ENCODE measurements around the gene C5orf63. TPM values are rescaled to one million over a fixed set of nuclear protein-coding genes. Genes with fewer than 3 reads are reported as not detected.
"Not testable (repeated sequence)": the region's sequence is repeated elsewhere in the genome, so short reads cannot be mapped to it uniquely, and the experiment has no call there.

Gene C5orf63
- total and polyA plus RNA-seq, 2 of the 13 experiments (the other 11 are each of a cell fraction or from before 2014, with no cell fraction given): 7.9 to 8.8 TPM

- H4K20me1 ChIP-seq (ENCODE audit: insufficient read depth, low read length); ATAC-seq; H3K27me3 ChIP-seq (ENCODE audit: control insufficient read depth in 1 of 2, insufficient read depth in 2 of 2, low read length in 2 of 2); in situ Hi-C loops (cut with HindIII; ENCODE audit: extremely low pct_ligation_motif_present, low pct_unique_long_range_greater_than_20kb); H3K79me2 ChIP-seq (ENCODE audit: insufficient read depth, low read length); H3K9ac ChIP-seq (ENCODE audit: insufficient read depth, low read depth, low read length); H3K4me2 ChIP-seq (ENCODE audit: low read depth, low read length); H3K27ac ChIP-seq (ENCODE audit: extremely low read length, insufficient read depth, low read length); DNase-seq (ENCODE audit: low spot score); H2AFZ ChIP-seq (ENCODE audit: low read length); FAIRE-seq; CTCF ChIA-PET (ENCODE audit: low intra/inter-chr PET ratio, low total read pairs); H3K9me3 ChIP-seq (ENCODE audit: low read length); H3K36me3 ChIP-seq (replicated peaks in 1 of 2; ENCODE audit: control insufficient read depth in 1 of 2, insufficient read depth in 2 of 2, low read length in 2 of 2); H3K4me3 ChIP-seq (replicated peaks in 1 of 3; ENCODE audit: insufficient read depth in 1 of 3, low read depth in 2 of 3, low read length in 3 of 3); BruUV-seq (replicated peaks); POLR2A ChIA-PET: not testable (repeated sequence)
- intact Hi-C loops (cut with micrococcal nuclease; ENCODE audit: unreplicated experiment): loop anchor here (10.0 kb wide), 1 partner anchor 659 kb away; no protein-coding TSS in a partner anchor
- 97% methylated on average over 7 of the region's 7 CpGs for WGBS (ENCODE audit: low lambda C conversion rate)
- peaks cover 50% of the 10 kb centered on the region for H3K4me1 ChIP-seq (ENCODE audit: insufficient read depth, low read length)
These were observed 49.6 kb downstream of the C5orf63 start for GRCh38 chr5:127023552-127024191.

- peak overlapping the region; percentile 51 for H3K27ac ChIP-seq (ENCODE audit: extremely low read length, insufficient read depth, low read length)
- in situ Hi-C loops (cut with HindIII; ENCODE audit: extremely low pct_ligation_motif_present, low pct_unique_long_range_greater_than_20kb): no loop called here
- H3K36me3 ChIP-seq (replicated peaks in 1 of 2; ENCODE audit: control insufficient read depth in 1 of 2, insufficient read depth in 2 of 2, low read length in 2 of 2): no peaks in the 10 kb centered on the region
- H3K4me1 ChIP-seq (ENCODE audit: insufficient read depth, low read length): peaks cover 42% of the 10 kb centered on the region
- no peak overlapping the region for H2AFZ ChIP-seq (ENCODE audit: low read length)
- no peak overlapping the region for H3K4me3 ChIP-seq (replicated peaks in 1 of 3; ENCODE audit: insufficient read depth in 1 of 3, low read depth in 2 of 3, low read length in 3 of 3)
- POLR2A ChIA-PET: no interaction called here
- intact Hi-C loops (cut with micrococcal nuclease; ENCODE audit: unreplicated experiment): loop anchor here (10.0 kb wide), 1 partner anchor 658 kb away; no protein-coding TSS in a partner anchor
- no peaks in the 10 kb centered on the region for H4K20me1 ChIP-seq (ENCODE audit: insufficient read depth, low read length)
- CTCF ChIA-PET (ENCODE audit: low intra/inter-chr PET ratio, low total read pairs): no interaction called here
- no peak overlapping the region for H3K9ac ChIP-seq (ENCODE audit: insufficient read depth, low read depth, low read length)
- peak overlapping the region; percentile 31 for H3K4me2 ChIP-seq (ENCODE audit: low read depth, low read length)
- peaks cover 3% of the 10 kb centered on the region for H3K79me2 ChIP-seq (ENCODE audit: insufficient read depth, low read length)
- no TSS peak for BruUV-seq (replicated peaks)
- ATAC-seq (peak; percentile 99), DNase-seq (ENCODE audit: low spot score) (peak; percentile 84), FAIRE-seq (peak; percentile 51)
- H3K27me3 ChIP-seq (ENCODE audit: control insufficient read depth in 1 of 2, insufficient read depth in 2 of 2, low read length in 2 of 2): no peaks in the 10 kb centered on the region
- no peaks in the 10 kb centered on the region for H3K9me3 ChIP-seq (ENCODE audit: low read length)
- 2% methylated on average over 3 of the region's 3 CpGs for WGBS (ENCODE audit: low lambda C conversion rate)
- TF ChIP-seq FOXK1 (CRISPR knock-in tag; IDR thresholded peaks at IDR 0.05; ENCODE audit: borderline replicate concordance, low read depth) (peak; percentile 81; the same call in 1 of the 2 replicates), GMEB2 (CRISPR knock-in tag; IDR thresholded peaks at IDR 0.05; ENCODE audit: low read depth) (no peak), ZNF17 (CRISPR knock-in tag; IDR thresholded peaks at IDR 0.05) (no peak), CENPT (CRISPR knock-in tag; IDR thresholded peaks at IDR 0.05; ENCODE audit: low read depth) (no peak), ZFP37 (CRISPR knock-in tag; IDR thresholded peaks at IDR 0.05; ENCODE audit: borderline replicate concordance) (0 out of 2 replicates have a peak, but pooled peaks have one; percentile 22), SOX5 (CRISPR knock-in tag; IDR thresholded peaks at IDR 0.05; ENCODE audit: borderline replicate concordance) (peak; percentile 95), KMT2B (CRISPR knock-in tag; IDR thresholded peaks at IDR 0.05) (peak; percentile 30; the same call in 1 of the 2 replicates), ZNF766 (CRISPR knock-in tag; IDR thresholded peaks at IDR 0.05; ENCODE audit: borderline replicate concordance) (no peak), ZNF570 (CRISPR knock-in tag; IDR thresholded peaks at IDR 0.05; ENCODE audit: borderline replicate concordance) (no peak), FOXA3 (CRISPR knock-in tag; IDR thresholded peaks at IDR 0.05) (peak; percentile 98), ZNF644 (CRISPR knock-in tag; IDR thresholded peaks at IDR 0.05; ENCODE audit: low read depth) (peak; percentile 89), EHMT2 (IDR thresholded peaks at IDR 0.05; ENCODE audit: borderline replicate concordance, low read depth, low read length) (peak; percentile 44; the same call in 1 of the 2 replicates), ZBTB33 (CRISPR knock-in tag; IDR thresholded peaks at IDR 0.05) (0 out of 2 replicates have a peak, but pooled peaks have one; percentile 9), SIN3A (IDR thresholded peaks at IDR 0.05; ENCODE audit: borderline replicate concordance, low read depth, low read length) (no peak), CREB1 (IDR thresholded peaks at IDR 0.05) (no peak), CREB1 (CRISPR knock-in tag; IDR thresholded peaks at IDR 0.05) (peak; percentile 60; the same call in 1 of the 2 replicates)
These were observed 50.5 kb downstream of the C5orf63 start for GRCh38 chr5:127022846-127023245.
